GM23248 (cell line): ENCODE data around the gene VPS52. TPM values are rescaled to one million over a fixed set of nuclear protein-coding genes. Genes with fewer than 3 reads are reported as not detected.
A peak's percentile ranks its signal among the peaks of the same experiment; 100 is the strongest.

Source experiments
- DNase-seq: peaks from one replicate; pipeline ENCODE4 v3.0.0-alpha.2; 2015
- H2AFZ ChIP-seq: fragments of 200-600 bp; sonication (generic); 2 replicates; pipeline ENCODE4 v1.6.1; 2016; ENCODE audit warnings: antibody characterized with exemption
- H3F3A ChIP-seq: fragments of 200-600 bp; sonication (generic); 2 replicates; pipeline ENCODE4 v1.6.1; 2016; ENCODE audit warnings: mild to moderate bottlenecking, antibody characterized with exemption, mixed run types; ENCODE audit not compliant: insufficient read depth
- H3K27ac ChIP-seq: fragments of 200-600 bp; sonication (generic); 2 replicates; pipeline ENCODE4 v1.5.1; 2016; ENCODE audit warnings: mild to moderate bottlenecking
- H3K27me3 ChIP-seq: fragments of 200-600 bp; sonication (generic); replicated peaks from 2 replicates; pipeline ENCODE4 v1.6.1; 2016; ENCODE audit warnings: mild to moderate bottlenecking; ENCODE audit not compliant: insufficient read depth
- H3K36me3 ChIP-seq: fragments of 200-600 bp; sonication (generic); 2 replicates; pipeline ENCODE4 v1.6.1; 2016; ENCODE audit warnings: low read depth, mild to moderate bottlenecking
- H3K4me1 ChIP-seq: fragments of 200-600 bp; sonication (generic); 2 replicates; pipeline ENCODE4 v1.6.1; 2016; ENCODE audit warnings: mild to moderate bottlenecking; ENCODE audit not compliant: insufficient read depth
- H3K4me2 ChIP-seq: fragments of 200-600 bp; sonication (generic); one replicate; pipeline ENCODE4 v1.6.1; 2016; ENCODE audit warnings: mild to moderate bottlenecking; ENCODE audit not compliant: unreplicated experiment
- H3K4me3 ChIP-seq: fragments of 200-600 bp; sonication (generic); 2 replicates; pipeline ENCODE4 v1.5.1; 2016; ENCODE audit warnings: mild to moderate bottlenecking
- H3K79me2 ChIP-seq: fragments of 200-600 bp; sonication (generic); 2 replicates; pipeline ENCODE4 v1.6.1; 2016; ENCODE audit warnings: mild to moderate bottlenecking; ENCODE audit not compliant: insufficient read depth
- H3K9ac ChIP-seq: fragments of 200-600 bp; sonication (generic); 2 replicates; pipeline ENCODE4 v1.6.1; 2016; ENCODE audit warnings: mild to moderate bottlenecking
- H3K9me2 ChIP-seq: fragments of 200-600 bp; sonication (generic); 2 replicates; pipeline ENCODE4 v1.6.1; 2016; ENCODE audit warnings: mixed run types, mild to moderate bottlenecking, moderate library complexity; ENCODE audit not compliant: insufficient read depth
- H3K9me3 ChIP-seq: fragments of 200-600 bp; sonication (generic); one replicate; pipeline ENCODE4 v1.6.1; 2017; ENCODE audit warnings: low read depth
- H4K20me1 ChIP-seq: fragments of 200-600 bp; sonication (generic); 2 replicates; pipeline ENCODE4 v1.6.0; 2016; ENCODE audit not compliant: insufficient read depth
- EZH2 ChIP-seq: fragments of 200-600 bp; sonication (generic); IDR thresholded peaks from 2 replicates; pipeline ENCODE4 v1.6.1; 2018; ENCODE audit warnings: antibody characterized with exemption, mild to moderate bottlenecking; ENCODE audit not compliant: insufficient read depth, poor library complexity, severe bottlenecking
- EZH2phosphoT487 ChIP-seq: fragments of 200-600 bp; sonication (generic); IDR thresholded peaks from 2 replicates; pipeline ENCODE4 v1.6.1; 2018; ENCODE audit warnings: antibody characterized with exemption, moderate library complexity, mild to moderate bottlenecking, low read depth; ENCODE audit not compliant: insufficient read depth
- WGBS, 2 experiments: methylation state at CpG; one replicate each; pipeline ENCODE4 v1.1.6; 2015 to 2017; ENCODE audit warnings: low lambda C conversion rate in 2 of 2, low coverage in 1 of 2; ENCODE audit errors: missing lambda C conversion rate in 2 of 2; 5-methylcytosine and 5-hydroxymethylcytosine counted together
- in situ Hi-C: fragments of 300-500 bp; cut with MboI; formaldehyde crosslinking; loops from 2 replicates; pipeline ENCODE4 v1.15.0; 2020
- polyA plus RNA-seq: library from polyadenylated mRNA; unstranded; fragments of >200 nt; fragmentation: Nextera tagmentation; extraction: Ambion mirVana; gene quantifications from 2 replicates; pipeline ENCODE4 v1.2.1, GENCODE V29; 2016
- total RNA-seq: library from RNA; depleted of rRNA; stranded (reverse); fragments of >200 nt; shearing (Covaris generic); gene quantifications from 2 replicates; pipeline ENCODE4 v1.2.3, GENCODE V29; 2014

VPS52 gene
- total and polyA plus RNA-seq, 2 experiments from 2014 or later = 32.3 to 33.9 TPM

DNA sequence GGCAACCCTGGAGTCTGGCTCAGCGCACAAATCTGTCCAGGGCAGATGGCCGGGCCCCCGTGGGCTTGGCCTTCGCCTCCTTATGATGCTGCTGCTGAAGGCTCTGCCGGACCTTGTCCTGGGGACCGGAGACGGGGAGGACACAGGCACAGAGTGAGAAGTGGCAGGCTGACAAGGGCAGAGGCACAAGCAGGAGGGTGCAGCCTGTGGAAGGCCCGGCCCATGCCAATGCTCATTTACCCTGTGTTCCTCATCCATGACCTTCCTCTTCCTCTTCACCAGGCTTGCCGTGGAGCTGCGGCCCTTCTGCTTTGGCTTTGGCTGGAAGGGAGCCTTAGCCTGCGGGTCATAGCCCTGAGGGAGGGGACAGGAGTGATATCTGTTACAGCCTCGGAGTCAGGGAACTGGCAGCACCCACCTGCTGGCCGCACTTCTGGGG lies 7.6 kb upstream of the VPS52 start:
- WGBS, 2 experiments = 71 to 73% methylated on average over 13 of the region's 13 CpGs
- no peaks in the 10 kb centered on the region; the same call in 1 of the 2 replicates for H4K20me1 ChIP-seq
- peaks cover 36% of the 10 kb centered on the region for H3K79me2 ChIP-seq
- DNase-seq = no peak
- H3K27me3 ChIP-seq = no peaks in the 10 kb centered on the region
- no peak overlapping the region for H3K4me3 ChIP-seq
- H2AFZ ChIP-seq = no peak overlapping the region
- H3K4me2 ChIP-seq = no peak overlapping the region
- H3K27ac ChIP-seq = no peak overlapping the region
- no peaks in the 10 kb centered on the region for H3K9me2 ChIP-seq
- H3K4me1 ChIP-seq = peaks cover 24% of the 10 kb centered on the region
- peaks cover 41% of the 10 kb centered on the region for H3F3A ChIP-seq
- H3K9me3 ChIP-seq = no peaks in the 10 kb centered on the region
- in situ Hi-C loops = no loop called here
- no peak overlapping the region for H3K9ac ChIP-seq
- TF ChIP-seq EZH2phosphoT487 (no peak), EZH2 (no peak)
- peaks cover 40% of the 10 kb centered on the region for H3K36me3 ChIP-seq

DNA sequence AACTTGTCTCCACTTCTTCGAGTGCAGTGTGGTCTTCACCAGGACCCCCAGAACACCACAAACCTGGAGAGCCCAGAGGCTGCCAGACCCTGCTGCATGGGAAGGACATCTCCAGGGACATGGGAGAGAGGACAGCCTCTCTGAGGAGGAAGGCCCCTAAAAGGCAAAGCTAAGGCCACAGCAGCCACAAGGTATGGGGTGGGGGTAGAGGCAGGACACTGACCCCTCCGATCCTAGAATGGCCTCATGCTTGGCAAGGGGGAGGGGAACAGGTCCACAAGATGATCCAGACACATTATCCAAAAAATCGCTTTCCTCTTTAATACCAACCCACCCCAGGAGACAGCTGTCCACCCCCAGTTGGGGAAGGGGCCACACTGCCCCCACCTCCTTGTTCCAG lies 7.1 kb upstream of the VPS52 start:
- Histone ChIP-seq H4K20me1 (peaks cover 3% of the 10 kb centered on the region; the same call in 1 of the 2 replicates), H3F3A (peaks cover 46% of the 10 kb centered on the region), H3K36me3 (peaks cover 40% of the 10 kb centered on the region), H3K4me3 (no peak overlapping the region), H3K27ac (no peak overlapping the region), H3K27me3 (no peaks in the 10 kb centered on the region), H3K9me3 (no peaks in the 10 kb centered on the region), H3K4me1 (peaks cover 28% of the 10 kb centered on the region), H3K9me2 (no peaks in the 10 kb centered on the region), H3K79me2 (peaks cover 37% of the 10 kb centered on the region), H3K4me2 (no peak overlapping the region), H2AFZ (no peak overlapping the region), H3K9ac (no peak overlapping the region)
- WGBS, 2 experiments = 92% methylated on average over 3 of the region's 3 CpGs
- in situ Hi-C loops = no loop called here
- no peak for DNase-seq
- TF ChIP-seq EZH2 (no peak), EZH2phosphoT487 (no peak)

DNA sequence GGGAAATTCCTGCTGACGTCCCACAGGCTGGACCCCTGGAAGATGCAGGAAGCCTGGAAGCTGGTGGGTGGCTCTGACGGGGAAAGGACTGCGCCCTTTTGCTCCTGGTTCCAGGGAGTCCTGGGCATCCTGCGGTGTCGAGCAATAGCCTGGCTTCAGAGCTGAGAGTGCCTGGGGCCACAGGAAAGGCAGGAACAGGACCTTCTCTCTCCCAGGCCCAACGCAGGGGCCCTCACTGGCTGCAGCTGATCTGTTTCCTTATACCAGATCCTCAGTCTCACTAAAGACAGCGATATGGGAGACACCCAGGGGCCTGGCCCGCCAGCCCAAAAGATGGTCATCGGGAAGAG lies 6.7 kb upstream of the VPS52 start:
- Histone ChIP-seq H3K4me1 (peaks cover 33% of the 10 kb centered on the region), H3K27ac (no peak overlapping the region), H3K4me2 (no peak overlapping the region), H3K79me2 (peaks cover 37% of the 10 kb centered on the region), H3K9me3 (no peaks in the 10 kb centered on the region), H3K36me3 (peaks cover 40% of the 10 kb centered on the region), H3K9ac (no peak overlapping the region), H3F3A (peaks cover 50% of the 10 kb centered on the region), H2AFZ (no peak overlapping the region), H3K9me2 (no peaks in the 10 kb centered on the region), H3K4me3 (no peak overlapping the region), H4K20me1 (peaks cover 4% of the 10 kb centered on the region; the same call in 1 of the 2 replicates), H3K27me3 (no peaks in the 10 kb centered on the region)
- DNase-seq = peak; percentile 40
- in situ Hi-C loops = no loop called here
- TF ChIP-seq EZH2phosphoT487 = no peak
- no peak for TF ChIP-seq EZH2
- 72 to 73% methylated on average over 9 of the region's 9 CpGs for WGBS, 2 experiments

- Histone ChIP-seq H3K9me2 (no peaks in the 10 kb centered on the region), H2AFZ (no peak overlapping the region), H3K27me3 (no peaks in the 10 kb centered on the region), H3K27ac (peak overlapping the region; percentile 40), H3K9me3 (no peaks in the 10 kb centered on the region), H3K9ac (peak overlapping the region; percentile 88), H3K4me3 (peak overlapping the region; percentile 61), H3F3A (peaks cover 56% of the 10 kb centered on the region), H3K79me2 (peaks cover 37% of the 10 kb centered on the region), H3K36me3 (peaks cover 41% of the 10 kb centered on the region), H4K20me1 (peaks cover 4% of the 10 kb centered on the region; the same call in 1 of the 2 replicates), H3K4me2 (no peak overlapping the region), H3K4me1 (peaks cover 35% of the 10 kb centered on the region)
- WGBS, 2 experiments = 70 to 74% methylated on average over 37 to 39 of the region's 39 CpGs
- DNase-seq = peak; percentile 19
- TF ChIP-seq EZH2phosphoT487 (no peak), EZH2 (no peak)
- in situ Hi-C loops = no loop called here
These were observed 6.2 kb upstream of the VPS52 start for GRCh38 chr6:33277663-33278391.
